LNCaP clone FGC (cell line): ENCODE results near the gene COMMD3.

Experiments used
- DNase-seq: peaks from one replicate; pipeline ENCODE4 v3.0.0-alpha.2; 2011; ENCODE audit warnings: low read depth
- H3K4me3 ChIP-seq: 2 replicates; pipeline ENCODE4 v1.5.1; 2011; ENCODE audit warnings: mild to moderate bottlenecking, low read depth, low read length, control low read depth
- CTCF ChIP-seq: IDR thresholded peaks from 2 replicates; pipeline ENCODE4 v1.5.1; 2012; ENCODE audit warnings: mild to moderate bottlenecking; ENCODE audit not compliant: control insufficient read depth, insufficient read depth; ENCODE audit errors: extremely low read depth

The COMMD3 gene

GRCh38 chr10:22318772-22319171 lies 2.6 kb downstream of the COMMD3 start:
- DNase-seq: no peak
- H3K4me3 ChIP-seq: no peak overlapping the region
- TF ChIP-seq CTCF: no peak

GRCh38 chr10:22319547-22319979 lies 3.4 kb downstream of the COMMD3 start:
- no peak for TF ChIP-seq CTCF
- no peak overlapping the region for H3K4me3 ChIP-seq
- DNase-seq: no peak

- DNase-seq: no peak
- peak overlapping the region; percentile 42 for H3K4me3 ChIP-seq
These were observed 3.9 kb downstream of the COMMD3 start for GRCh38 chr10:22319980-22320558.

GRCh38 chr10:22320591-22321155 lies 4.5 kb downstream of the COMMD3 start, which contains the start of gene BMI1:
Gene BMI1, plus strand, starts transcription at chr10:22321099. Its CDS starts 5,351 bp downstream, at chr10:22326450.
- peak; percentile 4; the same call in 1 of the 2 replicates for TF ChIP-seq CTCF
- no peak for DNase-seq
- H3K4me3 ChIP-seq: peak within 1 kb of the TSS; percentile 74

More at GRCh38 chr10:22319980-22320558, 3.9 kb downstream of the COMMD3 start:
- TF ChIP-seq CTCF: no peak

- DNase-seq: peak; percentile 34
- no peak for TF ChIP-seq CTCF
These were observed 5.2 kb downstream of the COMMD3 start for GRCh38 chr10:22321156-22321923.

GRCh38 chr10:22321924-22322640 lies 5.9 kb downstream of the COMMD3 start:
- H3K4me3 ChIP-seq: peak overlapping the region; percentile 67
- DNase-seq: no peak
- TF ChIP-seq CTCF: no peak

More at GRCh38 chr10:22321156-22321923, 5.2 kb downstream of the COMMD3 start:
- peak overlapping the region; percentile 74 for H3K4me3 ChIP-seq
